GM18505 (cell line): ENCODE measurements around the gene POU3F1.

ENCODE experiments used
- ATAC-seq: cut with Tn5 transposase; IDR thresholded peaks from one replicate; pipeline ENCODE4 v1.9.1; 2021; ENCODE audit not compliant: unreplicated experiment
- POLR2A ChIP-seq: IDR thresholded peaks from 4 replicates; pipeline ENCODE4 v1.6.1; 2011; ENCODE audit warnings: borderline replicate concordance; ENCODE audit not compliant: insufficient read depth, insufficient read length; ENCODE audit errors: extremely low read depth

POU3F1 gene

GRCh38 chr1:38084113-38084512, 37.5 kb upstream of the POU3F1 start:
- ATAC-seq = no peak
- TF ChIP-seq POLR2A = no peak

DNA sequence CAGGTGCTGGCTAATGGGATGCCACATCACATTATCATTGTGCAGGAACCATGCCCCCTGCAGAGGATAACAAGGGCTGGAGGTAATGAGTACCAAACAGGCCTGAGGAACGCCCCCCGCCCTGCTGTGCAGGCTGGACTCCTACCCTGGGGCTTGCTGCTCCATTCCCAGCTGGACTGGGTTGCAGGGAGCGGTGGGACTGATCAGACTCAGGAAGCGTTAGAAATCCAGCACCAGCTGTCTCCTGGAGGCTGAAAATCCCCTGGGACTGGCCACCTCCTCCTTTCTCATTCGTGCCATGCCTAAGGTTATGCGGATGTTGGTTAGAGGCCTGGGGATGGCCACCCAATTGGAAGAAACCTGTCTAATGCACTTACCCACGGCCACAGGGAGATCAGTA, 36.9 kb upstream of the POU3F1 start:
- no peak for TF ChIP-seq POLR2A
- no peak for ATAC-seq

DNA sequence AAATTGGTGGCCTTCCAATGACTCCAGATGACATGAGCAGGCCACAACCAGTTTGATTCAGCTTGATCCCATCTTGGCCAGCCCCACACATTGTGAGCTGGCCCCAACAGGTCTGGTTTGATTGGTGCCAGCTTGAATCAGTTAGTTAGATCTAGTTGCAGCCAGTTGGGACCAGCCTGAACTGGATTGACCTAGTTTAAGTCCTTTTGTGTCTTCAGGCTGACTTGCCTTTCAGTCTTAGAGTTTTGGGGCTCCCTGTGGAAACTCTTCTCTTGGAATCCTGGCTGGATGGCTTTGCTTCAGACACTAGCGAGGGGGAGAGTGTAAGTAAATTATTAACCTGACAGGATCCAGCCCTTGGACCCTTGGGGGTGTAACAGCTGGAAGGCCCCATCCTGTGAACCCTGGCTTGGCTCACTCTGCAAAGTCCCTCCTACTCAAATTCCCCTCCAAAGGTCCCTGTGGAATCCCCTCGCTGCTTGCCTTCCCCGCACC, 36.2 kb upstream of the POU3F1 start:
- no peak for TF ChIP-seq POLR2A
- ATAC-seq = no peak

DNA sequence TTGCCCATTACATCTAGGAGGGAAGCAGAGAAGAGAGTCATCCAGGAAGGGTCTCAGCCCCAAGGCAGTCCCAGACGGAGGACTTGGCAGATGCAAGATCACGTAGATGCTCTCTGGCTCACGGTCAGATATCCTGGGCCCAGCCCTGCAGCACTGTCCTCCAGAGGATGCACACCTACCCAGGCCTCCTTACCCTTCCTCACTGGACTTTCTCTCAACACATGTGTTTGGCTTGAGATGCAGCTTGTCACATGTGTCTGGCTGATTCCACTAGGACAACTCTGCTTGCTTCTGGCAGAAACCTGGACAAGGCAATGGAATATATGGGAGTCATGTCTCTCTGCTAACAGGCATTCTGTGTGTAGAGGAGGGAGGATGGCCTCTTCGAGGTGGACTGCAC, 32.4 kb upstream of the POU3F1 start:
- no peak for ATAC-seq
- no peak for TF ChIP-seq POLR2A

- no peak for TF ChIP-seq POLR2A
- ATAC-seq = no peak
These were observed 31.0 kb upstream of the POU3F1 start for GRCh38 chr1:38077523-38078147.

DNA sequence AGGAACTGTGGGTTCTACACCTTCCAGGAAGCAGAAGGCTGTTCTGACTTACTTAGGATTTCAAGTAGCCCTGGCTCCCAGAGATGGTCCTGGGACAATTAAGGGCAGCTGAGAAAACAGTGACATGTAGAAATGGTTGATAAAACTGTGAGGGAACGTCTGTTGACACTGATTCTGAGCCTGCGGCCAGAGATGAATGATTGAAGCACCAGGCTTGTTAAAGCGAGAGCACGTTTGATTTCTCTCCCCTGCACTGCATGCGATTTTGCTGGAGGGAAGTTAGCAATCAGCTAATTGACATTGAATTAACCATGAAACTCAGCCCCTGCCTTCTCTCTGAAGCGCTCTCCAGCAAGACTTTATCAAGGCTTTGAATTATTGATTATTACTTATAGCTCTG, 29.9 kb upstream of the POU3F1 start:
- ATAC-seq = no peak

DNA sequence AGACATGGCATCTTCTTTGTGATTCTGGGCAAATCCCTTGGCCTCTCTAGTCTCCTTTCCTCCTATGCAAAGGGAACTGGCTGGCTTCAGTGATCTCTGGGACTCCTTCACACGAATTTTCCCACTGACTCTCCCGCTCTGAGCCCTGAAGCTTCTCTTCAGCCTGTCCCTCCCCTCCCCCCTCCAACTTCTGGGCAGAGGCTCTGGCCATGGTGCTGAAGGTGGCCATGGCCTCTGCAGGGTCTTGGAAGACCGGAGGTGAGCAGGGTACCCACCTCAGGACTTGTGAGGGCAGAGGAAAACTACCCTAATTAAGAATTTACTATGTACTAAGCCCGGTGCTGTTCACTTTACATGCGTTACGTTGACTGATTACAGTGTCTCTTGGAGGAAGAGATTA, 29.4 kb upstream of the POU3F1 start:
- ATAC-seq = no peak
- no peak for TF ChIP-seq POLR2A

More for the DNA sequence above, 29.9 kb upstream of the POU3F1 start:
- TF ChIP-seq POLR2A = no peak

DNA sequence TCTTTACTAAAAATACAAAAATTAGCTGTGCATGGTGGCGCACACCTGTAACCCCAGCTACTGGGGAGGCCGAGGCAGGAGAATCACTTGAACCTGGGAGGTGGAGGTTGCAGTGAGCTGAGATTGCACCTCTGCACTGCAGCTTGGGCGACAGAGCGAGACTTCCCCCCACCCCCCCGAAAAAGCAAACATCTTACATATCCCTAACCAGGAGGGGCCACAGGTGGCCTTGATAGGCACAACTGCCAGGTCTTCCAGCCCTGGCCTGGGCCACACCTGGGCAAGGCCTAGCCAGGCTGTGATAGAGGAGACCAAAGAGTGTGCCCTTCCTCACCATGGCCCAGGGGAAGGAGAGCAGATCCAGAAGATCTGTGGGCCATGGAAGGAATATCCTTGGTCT, 28.6 kb upstream of the POU3F1 start:
- no peak for TF ChIP-seq POLR2A

DNA sequence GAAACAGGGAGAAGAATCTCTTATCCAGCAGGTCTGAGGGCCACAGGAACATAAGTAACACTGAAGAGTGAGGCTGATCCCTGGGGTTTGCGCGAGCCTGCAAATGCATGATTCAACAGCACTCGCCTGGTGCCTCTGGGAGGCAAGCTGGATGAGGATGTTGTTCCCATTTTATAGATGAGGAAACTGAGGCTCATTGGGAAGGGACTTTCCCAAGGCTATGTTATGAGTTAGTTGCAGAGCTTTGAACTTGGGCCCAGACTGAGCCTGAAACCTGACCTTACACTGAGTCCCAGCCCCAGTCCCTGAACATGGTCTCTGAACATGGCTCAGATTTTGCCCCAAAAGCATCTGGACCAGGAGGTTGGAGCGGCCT, 27.7 kb upstream of the POU3F1 start:
- ATAC-seq = no peak
- TF ChIP-seq POLR2A = no peak

More for the DNA sequence above, 28.6 kb upstream of the POU3F1 start:
- ATAC-seq = no peak

- ATAC-seq = no peak
- no peak for TF ChIP-seq POLR2A
These were observed 27.1 kb upstream of the POU3F1 start for GRCh38 chr1:38073534-38074301.

DNA sequence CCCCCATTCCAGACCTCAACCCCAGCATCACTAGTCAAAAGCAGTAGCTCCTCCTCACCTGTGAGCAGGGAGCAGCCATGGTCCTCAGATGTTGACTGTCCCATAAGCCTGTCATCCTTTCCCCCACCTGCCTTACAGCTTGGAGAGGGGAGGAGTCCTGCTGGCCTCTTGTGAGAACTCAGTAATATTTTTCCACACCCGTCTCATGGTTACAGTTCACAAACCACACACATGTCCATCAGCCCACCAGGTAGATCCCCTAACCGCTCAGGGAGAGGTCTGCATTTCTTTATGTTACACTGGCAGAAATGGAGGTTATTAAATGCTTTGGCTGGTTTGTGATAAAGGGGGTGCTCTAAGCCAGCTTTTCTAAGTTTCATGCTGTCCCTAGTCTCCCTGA, 26.3 kb upstream of the POU3F1 start:
- no peak for ATAC-seq
- TF ChIP-seq POLR2A = no peak

DNA sequence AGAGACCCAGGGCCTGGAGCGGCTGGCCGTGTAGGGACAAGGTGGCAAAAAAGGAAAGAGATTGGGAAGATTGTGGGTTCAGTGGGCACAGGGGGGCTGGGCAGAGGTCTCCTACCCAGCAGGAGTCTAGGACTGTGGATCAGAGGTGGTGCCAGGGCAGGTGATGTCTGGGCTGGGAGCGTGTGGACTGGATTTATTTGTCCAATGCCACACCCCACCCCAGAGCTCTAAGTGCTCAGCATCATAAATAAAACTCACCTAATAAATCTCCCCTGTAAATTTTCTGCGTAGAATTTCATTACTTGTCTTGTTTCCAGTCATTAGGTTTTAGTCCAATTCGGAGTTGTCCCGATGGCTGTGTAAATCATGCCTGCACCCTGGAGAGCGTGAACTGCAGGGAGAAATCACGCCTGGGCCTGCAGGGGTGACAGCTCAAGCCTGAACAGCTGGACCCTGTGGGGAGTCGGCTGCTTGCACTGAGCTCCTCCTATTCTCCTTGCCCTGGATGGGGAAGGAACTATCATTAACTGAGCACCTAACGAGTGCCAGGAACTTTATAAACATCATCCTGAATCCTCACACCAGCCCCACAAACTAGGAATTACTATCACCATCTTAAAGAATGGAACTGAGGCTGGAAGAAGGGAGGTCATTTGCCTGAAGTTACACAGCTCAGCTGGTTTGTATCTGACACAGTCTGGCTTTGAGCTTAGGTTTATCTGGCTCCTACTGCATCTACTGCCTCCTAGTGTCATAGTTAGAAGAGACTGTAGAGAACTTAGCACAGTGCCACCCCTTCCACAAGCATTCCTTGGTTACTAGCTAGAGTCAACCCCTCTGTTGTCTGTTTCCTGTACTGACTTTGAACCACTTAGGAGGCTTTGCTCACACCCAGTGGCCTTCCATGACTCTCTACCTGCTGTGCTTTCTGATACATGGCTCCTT, 25.0 kb upstream of the POU3F1 start:
- ATAC-seq = no peak
- TF ChIP-seq POLR2A = no peak

GRCh38 chr1:38068980-38069340, 22.4 kb upstream of the POU3F1 start:
- ATAC-seq = no peak
- no peak for TF ChIP-seq POLR2A
